Aortic smooth muscle cell (primary cell): ENCODE results near the gene C12orf75. TPM values are rescaled to one million over a fixed set of nuclear protein-coding genes. Genes with fewer than 3 reads are reported as not detected.

Source experiments
- total RNA-seq: library from RNA; depleted of rRNA; stranded (reverse); fragments of >200 nt; gene quantifications from 2 replicates; pipeline ENCODE4 v1.2.3, GENCODE V29; 2014

Gene C12orf75
- 40.2 and 86.0 TPM in 2 replicates for total RNA-seq

DNA sequence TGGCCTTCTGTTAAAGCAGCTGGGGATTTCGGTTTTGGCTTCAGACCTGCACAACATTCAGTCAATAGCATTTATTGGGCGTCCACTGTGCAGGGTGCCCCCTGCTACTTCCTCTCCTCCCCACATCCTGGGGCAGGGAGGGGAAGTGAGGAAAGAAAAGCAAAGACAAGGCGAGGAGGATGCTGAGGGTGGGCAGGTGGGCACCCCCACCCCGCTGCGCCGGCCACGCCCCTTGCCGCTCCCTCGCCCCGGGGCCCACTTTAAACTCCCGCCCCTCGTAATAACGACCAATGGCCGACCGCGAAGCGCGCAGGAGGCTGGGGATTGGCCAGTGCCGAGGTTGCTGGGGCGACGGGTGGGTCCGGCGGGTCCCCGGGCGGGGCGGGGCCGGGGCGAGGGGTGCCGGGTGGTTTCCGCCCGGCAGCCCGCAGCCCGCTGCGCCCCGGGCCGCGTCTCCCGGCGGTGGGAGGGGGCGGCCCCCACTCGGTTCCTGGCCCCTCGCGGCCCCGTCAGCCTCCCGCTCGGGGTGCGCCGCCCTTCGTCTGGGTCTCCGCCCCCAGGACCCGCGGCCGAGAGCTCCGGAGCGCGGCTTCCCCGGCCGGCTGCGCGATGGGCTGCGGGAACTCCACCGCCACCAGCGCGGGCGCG, at the start of gene C12orf75:
Gene C12orf75 (plus strand): TSS at position 409 of the 648 bp plus-strand sequence. CDS start 201 bp downstream, at position 610.

Other genes starting within 250 kb of the C12orf75 start
- gene ALDH1L2, start 246.2 kb upstream of the C12orf75 start, total RNA-seq = 14.5 and 21.4 TPM in 2 replicates
- 66.5 and 79.5 TPM in 2 replicates for gene WASHC4, start 223.0 kb upstream of the C12orf75 start, total RNA-seq
- gene APPL2, start 94.5 kb upstream of the C12orf75 start, total RNA-seq = 23.6 and 74.3 TPM in 2 replicates